GM18507 (cell line): ENCODE results near the gene PXK.

Experiments
- DNase-seq: peaks from one replicate; pipeline ENCODE4 v3.0.0; 2011; ENCODE audit warnings: low read depth; ENCODE audit not compliant: insufficient read length; ENCODE audit errors: extremely low spot score
- FAIRE-seq: peaks from 2 replicates; lab custom pipeline; 2011; peaks lifted over from hg19 to GRCh38; lab: Jason Lieb, UNC

Gene PXK

DNA sequence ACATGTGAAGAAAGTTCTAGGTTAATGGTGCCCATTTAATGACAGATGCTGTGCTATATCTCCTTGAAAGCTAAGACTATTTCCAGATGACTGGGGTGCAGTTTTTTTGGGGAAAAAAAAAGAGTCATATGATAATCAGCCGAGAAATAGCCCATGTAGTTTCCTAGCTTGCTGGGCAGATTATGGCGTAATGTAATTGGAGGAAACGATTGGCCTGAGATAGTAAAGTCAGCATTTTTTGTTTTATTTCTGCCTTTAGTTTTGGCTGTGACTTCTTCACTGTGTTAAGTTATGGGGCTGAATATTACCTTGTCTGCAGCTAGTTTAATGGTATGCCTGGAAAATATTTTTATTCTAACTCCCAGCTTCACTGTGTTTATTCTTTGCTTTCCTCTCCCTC is 77.0 kb downstream of the PXK start:
- DNase-seq (no peak), FAIRE-seq (no peak)

DNA sequence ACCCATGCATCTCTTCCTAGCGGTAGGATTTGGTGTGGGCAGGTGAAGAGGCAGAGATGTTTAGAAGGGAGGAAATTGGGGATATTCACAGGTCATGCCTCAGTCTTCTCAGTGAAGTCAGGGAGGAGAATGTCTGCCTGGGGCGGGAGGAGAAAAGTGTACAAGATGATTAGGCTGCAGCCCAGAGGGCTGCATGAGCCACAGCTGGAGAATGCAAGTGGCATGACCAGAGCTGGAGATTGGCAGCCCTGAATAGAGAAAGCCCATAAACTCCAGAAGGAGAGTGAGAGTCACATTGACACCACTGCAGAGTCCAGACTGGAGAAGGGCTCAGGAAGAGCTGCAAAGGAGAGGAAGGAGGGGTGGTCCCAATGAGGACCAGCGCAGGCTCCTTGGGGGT is 78.3 kb downstream of the PXK start:
- DNase-seq = no peak
- FAIRE-seq = no peak

DNA sequence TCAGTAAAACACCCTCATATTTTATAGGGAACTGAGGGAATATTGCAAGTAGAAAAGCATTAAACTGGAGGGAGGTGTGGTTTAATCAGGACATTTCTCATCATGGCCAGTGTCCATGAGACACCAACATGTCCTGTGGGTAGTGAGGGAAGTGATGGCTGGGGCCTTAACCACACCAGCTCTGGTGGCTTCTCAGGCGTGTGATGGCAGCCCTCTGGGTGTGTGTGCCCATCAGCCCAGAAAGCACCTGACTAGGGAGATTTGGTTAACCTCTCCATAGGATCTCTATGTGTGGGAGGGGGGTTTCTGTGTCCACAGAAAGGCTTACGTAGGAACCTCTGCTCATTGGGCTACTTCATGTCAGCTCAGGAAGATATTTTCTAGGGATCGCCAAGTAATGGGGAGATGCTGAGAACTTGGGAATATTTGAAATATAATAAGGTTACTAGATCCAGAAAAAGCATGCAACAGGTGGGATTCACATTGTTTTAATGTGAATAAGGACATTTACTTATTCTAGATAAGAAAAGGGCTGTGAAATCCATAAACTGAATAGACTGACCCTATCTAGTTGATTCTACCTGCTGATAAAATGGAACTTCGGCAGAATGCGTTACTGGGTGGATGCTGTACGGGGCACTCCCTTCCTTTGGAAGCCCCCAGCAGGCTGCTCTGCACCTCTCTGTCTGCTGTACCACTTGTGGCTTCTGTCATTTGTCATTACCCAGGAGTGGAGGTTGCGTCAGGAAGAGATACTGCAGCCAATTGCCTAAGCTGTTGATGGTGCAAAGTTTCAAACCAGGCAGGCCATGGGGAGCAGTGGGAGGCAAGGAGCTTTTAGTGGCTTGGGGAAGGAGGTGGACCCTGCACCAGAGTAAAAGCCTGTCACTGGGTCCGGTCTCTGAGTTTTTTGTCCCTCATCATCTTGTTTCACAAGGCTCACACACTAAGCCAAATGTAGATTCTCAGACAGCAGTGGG is 79.4 kb downstream of the PXK start:
- FAIRE-seq (no peak), DNase-seq (no peak)

DNA sequence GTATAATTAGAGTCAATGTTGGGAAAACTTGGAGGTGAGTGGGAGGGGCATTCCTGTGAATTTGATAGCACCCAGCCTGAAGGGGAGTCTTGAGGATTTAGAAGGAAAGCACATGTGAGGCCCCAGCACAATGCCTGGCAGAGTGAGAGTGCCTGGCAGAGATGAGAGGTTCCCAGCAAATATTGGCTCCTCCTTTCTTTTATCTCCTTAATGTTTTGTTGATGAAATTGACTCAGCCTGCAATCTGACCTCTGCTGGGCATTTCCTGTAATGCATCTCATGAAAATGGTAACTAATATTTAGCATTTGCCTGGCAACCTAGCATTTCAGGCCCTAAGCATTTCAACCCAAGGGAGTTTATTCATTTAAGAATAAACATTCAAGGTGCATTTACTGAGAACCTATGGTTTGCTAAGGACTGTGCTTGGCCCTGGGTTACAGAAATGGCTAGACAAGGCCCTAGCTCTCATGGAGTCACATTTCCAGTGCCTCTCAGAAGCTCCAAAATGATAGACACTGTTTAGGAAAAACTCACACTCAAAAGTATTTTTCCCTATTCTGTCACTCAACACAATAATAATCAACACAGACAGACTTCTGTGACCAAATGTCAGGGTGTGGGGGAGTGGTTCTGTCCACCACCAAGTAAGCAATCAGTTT is 82.0 kb downstream of the PXK start:
- DNase-seq (peak; percentile 26), FAIRE-seq (peak; percentile 89)

DNA sequence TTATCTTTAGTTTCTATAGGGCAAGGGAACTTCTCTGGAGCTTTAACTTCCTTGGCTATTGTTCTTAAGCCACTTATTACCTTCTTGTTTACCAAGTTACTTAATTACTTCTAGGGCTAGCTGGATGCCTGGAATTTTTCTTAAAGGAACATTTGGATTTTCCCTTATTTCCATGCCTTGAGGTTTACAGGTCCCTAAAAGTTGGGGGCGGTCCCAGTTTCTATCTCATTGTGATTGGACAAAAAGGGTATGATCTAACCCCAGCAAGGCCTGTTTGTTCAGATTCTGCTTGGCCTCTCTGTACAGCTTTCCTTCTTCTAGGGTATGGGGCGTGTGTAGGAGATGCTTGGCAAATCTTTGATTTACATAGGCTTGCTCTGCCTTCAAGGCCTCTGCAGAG is 83.5 kb downstream of the PXK start:
- DNase-seq (no peak), FAIRE-seq (no peak)

DNA sequence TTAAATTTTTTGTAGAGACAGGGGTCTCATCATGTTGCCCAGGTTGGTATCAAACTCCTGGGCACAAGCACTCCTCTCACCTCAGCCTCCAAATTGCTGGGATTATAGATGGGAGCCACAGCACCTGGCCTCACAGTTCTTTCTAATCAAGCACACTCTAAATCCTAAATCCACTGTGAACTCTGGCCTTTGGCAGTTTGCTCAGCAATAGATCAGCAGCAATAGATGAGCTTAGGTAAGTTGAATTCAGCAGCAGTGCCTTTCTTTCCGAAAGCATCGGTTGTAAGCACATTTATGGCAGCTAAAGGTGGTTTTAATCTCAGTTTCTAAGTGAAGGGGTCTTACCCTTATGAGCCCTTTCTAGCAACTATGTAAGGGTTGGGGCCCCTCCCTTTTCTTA is 84.4 kb downstream of the PXK start:
- no peak for DNase-seq
- FAIRE-seq = no peak

DNA sequence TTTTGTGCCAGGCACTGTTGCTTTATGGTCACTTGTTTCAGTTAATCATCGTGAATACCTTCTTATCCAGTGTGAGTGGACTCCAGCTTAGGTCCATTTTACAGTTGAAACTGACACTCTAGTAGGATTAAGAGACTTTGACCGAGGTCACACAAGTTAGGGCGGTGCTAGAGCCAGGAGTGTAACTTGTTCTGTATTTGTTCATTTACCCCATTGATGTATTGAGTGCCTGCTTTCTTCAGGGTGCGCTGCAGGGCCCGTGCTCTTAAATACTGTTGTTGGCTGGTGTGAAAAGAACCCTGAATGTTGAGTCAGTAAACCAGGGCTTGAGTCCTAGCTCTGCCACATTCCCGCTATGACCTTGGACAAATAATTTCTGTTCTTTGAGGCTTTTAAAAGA is 85.5 kb downstream of the PXK start:
- DNase-seq = no peak
- FAIRE-seq = no peak

DNA sequence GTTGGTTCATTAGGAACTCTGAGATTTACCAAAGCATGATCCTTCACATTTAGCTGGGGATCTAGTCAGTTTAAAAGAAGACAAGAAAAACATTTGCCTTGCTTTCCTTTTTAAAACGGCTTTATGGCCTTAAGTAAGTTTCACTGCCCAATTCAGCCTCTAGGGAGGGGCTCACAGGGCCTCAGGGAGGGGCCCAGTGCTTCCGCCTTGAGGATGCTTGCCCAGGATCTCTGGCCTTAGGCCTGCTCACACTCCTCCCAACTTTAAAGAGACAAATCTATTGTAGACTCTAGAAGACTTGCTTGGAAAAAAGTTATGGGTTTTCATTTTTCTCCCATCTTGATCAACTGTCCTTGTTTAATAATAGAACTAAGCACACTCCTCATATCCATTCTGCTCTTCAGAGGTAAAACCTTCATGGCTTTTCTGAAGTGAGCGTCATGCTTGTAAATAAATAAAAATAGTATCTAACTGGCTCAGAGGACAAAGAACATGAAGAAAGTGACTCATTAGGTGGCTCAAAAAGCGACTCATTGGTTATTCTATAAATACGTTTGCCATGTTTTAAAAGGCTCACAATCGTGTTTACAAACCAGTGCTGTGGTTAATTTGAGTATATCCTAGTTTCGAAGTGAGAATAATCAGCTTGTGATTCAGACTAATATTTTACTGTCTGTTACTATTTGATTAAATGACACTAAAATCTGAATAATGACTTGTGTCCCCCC is 87.3 kb downstream of the PXK start:
- DNase-seq (no peak), FAIRE-seq (peak; percentile 86)

DNA sequence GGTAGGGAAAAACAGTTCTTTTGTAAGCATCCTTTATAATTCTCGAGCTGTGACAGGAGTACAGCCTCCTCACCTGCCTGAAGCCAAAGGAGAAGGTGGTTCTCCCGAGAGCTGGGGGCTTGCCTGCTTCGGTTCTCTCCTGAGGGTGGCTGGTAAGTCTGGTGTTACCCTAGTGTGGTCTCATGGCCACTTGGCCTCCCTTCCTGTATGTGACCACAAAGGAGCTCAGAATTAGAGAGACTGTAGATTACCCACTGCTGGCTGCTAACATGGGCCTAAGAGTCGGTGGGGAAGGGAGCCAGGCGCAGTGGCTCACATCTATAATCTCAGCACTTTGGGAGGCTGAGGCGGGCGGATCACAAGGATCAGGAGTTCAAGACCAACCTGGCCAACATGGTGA is 88.3 kb downstream of the PXK start:
- DNase-seq = no peak
- no peak for FAIRE-seq

DNA sequence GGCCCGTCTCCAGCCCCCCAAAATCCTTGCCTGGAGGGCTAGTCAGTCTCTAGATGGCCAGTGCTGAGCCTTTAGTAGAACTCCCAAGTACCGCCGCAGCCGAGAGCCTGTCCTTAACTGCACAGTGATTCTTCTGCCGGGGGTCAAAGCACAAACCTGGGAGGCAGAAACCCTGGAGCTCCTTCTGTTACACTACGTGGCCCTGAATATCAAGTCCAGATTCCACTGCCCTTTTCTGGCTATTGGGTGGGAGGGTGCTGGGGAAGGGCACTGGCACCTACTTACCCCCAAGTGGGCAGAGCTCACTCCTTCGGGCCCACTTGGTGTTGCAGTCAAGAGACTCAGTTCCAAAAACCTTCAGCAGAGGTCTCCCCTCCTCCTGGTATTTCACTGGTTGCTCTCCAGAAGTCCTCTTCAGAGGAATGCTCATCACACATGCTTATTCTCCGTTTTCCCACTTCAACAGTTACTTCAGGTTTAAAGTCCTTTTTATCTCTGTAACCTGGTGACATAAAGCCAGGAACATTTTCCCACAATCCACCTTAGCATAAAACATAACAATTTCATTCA is 90.1 kb downstream of the PXK start:
- FAIRE-seq (no peak), DNase-seq (no peak)

DNA sequence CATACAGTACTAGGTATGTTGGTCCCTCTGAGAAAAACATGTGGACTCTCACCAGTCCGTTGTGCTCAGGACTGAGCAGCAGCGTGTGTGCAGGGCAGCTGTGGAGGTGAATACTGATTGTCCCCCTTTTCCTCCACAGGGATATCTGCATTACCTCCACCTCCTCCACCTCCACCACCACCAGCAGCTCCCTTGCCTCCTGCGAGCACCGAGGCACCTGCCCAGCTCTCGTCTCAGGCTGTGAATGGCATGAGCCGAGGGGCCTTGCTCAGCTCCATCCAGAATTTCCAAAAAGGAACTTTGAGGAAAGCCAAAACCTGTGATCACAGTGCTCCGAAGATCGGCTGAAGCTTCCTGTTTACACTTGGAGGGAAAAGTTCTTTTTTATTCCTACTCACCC is 91.9 kb downstream of the PXK start:
- FAIRE-seq = no peak
- DNase-seq = no peak

DNA sequence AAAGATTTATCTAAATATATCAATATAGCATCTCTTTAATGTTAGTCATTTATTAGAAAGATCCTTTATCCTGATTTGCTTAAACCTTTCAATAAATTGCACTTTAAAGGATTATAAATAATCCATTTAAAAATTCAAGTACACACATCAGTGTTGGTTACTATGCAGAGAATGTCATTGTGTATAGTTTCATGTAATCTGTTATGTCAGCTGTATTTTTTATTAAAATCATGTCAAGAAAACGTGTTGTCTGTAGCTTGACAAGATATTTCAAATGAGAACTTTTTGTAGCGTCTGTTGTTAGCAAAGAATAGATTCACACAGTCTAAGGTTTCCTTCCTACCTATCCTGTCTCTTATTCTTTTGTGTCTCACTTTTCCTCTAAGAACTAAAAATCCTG is 93.1 kb downstream of the PXK start:
- DNase-seq (no peak), FAIRE-seq (no peak)

DNA sequence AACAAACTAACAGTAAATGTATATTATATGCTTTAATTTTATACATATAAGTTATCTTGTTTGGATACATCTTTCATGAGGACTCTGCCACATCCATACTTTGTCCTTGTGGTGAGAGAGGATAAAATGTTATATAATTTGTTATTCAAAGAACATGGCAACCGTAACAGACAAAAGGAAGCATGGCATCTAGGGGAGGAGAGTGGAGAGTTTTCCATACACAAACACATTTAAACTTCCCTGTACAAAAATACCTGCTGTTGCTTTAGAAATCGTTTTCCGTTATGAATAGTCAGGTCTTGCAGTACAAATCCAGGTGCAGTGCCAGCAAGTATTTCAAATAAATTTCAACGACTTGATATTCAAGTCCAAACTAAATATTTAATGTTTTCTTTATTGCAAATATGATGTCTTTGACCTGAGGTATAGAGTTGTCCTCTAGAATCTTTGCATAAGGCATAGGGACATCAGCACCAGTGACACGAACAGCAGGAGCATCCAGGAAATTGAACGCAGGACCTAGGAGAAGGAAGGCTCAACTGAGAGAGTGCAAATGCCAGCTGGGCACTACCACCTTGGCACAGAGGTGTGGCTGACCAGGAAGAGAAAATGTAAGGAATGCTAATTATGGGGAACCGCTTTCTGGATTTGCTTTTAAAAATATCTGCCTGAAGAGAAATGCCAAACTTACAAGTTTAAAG is 95.1 kb downstream of the PXK start:
- no peak for FAIRE-seq

DNA sequence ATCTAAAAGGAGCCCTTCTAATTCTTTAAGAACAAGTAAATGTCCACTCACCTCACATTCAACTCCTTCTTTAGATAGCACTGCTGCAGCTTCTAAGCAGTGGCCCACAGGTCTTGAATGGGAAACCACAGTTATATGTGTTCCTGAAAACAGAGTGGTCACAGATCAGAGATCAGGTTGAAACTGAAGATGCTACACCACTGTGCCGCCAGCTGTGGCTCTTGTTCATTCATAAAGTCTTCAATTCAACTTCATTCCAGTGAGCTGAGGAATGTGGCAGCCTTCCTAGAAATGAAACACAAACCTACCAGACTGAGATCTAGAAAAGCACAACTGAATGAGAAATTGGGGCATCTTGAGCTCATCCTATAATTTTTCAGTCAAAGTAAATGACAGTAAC is 97.0 kb downstream of the PXK start:
- DNase-seq (no peak), FAIRE-seq (peak; percentile 63)

More for the DNA sequence above, 95.1 kb downstream of the PXK start:
- no peak for DNase-seq

DNA sequence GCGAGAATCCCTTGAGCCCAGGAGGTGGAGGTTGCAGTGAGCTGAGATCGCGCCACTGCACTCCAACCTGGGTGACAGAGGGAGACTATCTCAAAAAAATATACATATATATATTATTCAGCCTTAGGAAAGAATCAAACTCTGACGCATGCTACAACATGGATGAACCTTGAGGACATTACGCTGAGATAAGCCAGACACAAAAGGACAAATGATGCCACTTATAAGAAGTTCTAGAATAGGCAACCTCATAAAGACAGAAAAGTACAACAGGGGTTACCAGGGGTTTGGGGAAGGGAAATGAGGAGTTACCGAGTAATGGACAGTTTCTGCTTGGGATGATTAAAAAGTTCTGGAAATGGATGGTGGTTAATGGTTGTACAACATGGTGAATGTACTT is 100.2 kb downstream of the PXK start:
- DNase-seq = no peak
- FAIRE-seq = peak; percentile 26

DNA sequence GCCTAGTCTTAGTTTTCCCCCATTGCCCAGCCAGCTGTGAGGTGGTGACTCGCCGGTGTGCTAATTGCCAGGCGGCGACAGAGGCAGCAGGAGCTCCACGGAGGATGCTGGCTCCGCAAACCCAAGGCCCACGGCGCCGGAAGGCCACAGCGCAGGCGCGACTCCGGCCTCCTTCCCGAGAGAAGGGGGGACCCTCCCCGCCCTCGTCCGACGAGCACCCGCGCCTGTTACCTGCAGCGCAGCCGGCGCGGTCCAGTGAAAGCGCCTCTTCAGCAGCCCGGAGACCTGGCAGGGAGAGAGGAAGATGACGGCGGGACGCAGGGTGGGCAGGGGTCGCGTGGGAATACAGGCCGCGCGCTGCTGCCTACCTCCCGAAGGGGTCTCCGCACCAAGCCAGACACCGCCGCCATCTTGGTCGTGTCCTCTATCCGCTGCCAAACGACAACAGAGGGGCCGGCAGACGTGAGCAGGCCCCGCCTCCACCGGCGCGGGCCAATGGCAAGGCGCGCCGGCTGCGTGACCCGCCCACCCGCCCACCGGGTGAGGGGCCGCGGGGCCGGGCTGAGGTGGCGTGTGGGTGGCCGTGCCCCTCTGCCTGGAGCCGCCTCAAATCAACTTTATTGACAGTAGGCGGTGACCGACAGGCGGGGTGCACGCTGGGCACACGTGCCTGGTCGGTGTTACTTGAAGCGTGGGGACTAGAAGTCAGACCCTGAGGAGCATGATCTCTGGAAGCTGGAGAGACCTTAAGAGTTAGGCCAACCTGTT is 100.9 kb downstream of the PXK start, which contains the start of gene PDHB:
Gene PDHB (minus strand): TSS at position 433 of the 768 bp plus-strand sequence. CDS start 23 bp downstream, at position 410.
- FAIRE-seq = peak; percentile 89
- peak; percentile 91 for DNase-seq

DNA sequence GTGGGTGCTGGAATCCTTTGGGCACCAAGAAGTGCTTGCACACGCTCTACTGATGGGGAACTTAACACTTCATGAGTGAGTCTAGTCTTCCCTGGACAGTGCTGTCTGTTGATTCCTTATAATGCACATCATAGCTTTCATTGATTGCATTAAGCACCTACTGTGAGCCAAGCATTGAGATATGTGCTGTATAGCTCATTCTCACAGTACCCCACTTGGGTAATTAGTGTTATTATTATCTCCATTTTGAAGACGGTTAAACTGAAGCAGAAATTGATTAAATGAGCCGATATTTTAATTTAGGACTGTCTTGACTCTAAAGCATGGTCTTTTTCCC is 101.4 kb downstream of the PXK start:
- FAIRE-seq = no peak
- no peak for DNase-seq

DNA sequence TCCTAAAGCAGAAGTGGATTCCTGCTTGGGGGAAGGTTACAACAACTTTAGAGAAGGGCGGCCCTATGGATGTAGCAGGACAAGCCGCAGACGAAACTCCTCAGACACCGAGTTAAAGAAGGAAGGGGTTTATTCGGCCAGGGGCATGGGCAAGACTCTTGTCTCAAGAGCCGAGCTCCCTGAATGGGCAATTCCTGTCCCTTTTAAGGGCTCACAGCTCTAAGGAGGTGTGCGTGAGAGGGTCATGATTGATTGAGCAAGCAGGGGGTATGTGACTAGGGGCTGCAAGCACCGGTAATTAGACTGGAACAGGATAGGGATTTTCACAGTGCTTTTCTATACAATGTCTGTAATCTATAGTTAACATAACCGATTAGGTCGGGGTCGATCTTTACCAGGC is 101.8 kb downstream of the PXK start:
- DNase-seq = no peak
- FAIRE-seq = no peak

DNA sequence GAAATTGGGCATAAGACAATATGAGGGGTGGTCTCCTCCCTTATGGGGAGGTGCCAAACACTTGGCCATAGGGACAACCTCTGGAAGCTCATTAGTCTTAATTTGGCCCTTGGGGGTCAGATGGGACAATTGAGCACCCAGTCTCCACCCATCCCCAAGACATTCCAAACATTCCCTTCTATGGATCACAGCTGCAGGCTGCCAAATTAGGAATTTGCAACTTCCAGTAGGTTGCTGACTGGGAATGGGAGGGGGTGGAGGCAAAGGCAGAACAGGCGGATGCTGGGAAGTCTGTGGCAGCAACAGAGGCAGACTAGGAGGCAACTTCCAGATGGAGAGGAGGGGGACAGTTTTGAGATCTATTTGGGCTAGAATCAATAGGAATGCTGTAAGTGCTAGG is 102.3 kb downstream of the PXK start:
- FAIRE-seq (no peak), DNase-seq (no peak)
